Measurements from ENCODE around the gene GRAP. TPM values are rescaled to one million over a fixed set of nuclear protein-coding genes. Genes with fewer than 3 reads are reported as not detected.
"Not testable (repeated sequence)": the region's sequence is repeated elsewhere in the genome, so short reads cannot be mapped to it uniquely, and the experiment has no call there.

GRAP gene
- total RNA-seq, 5 donors from 2014 or later (not counting 1 experiment from before 2014, with no cell fraction given), result 26.5 to 95.2 (median 74.0) TPM

DNA sequence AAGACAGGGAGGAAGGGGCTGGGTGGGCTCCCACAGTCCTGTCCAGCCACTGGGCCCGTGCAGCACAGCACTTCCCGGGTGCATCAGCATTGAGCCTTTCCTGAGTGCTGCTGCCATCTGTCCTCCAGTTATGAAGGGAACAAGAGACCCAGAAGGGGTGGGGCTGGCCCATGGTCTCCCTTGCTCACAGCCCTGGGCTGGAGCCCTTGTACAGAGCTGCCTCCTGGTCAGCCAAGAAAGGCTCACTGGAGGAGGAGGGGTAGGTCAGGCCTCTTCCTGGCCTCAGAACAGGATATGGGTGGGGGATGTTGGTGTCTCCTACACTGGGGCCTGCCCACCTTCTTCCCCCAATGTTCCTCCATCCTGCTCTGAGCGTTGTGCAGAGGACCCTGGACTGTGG lies 30.6 kb upstream of the GRAP start:
- H3K4me3 Mint-ChIP-seq; H3K27ac ChIP-seq (ENCODE audit: low read length); CTCF ChIA-PET: not testable (repeated sequence)

GRCh38 chr17:19076398-19077192 lies 29.8 kb upstream of the GRAP start:
- H3K27me3 Mint-ChIP-seq; POLR2A ChIA-PET; H3K36me3 ChIP-seq (ENCODE audit: control insufficient read depth in 2 of 2, extremely low read depth in 1 of 2, insufficient read depth in 1 of 2, low read length in 1 of 2); H3K4me3 ChIP-seq (ENCODE audit: control insufficient read depth in 1 of 2, extremely low read depth in 1 of 2, low read length in 1 of 2); H3K36me3 Mint-ChIP-seq; CTCF ChIA-PET; H3K4me3 Mint-ChIP-seq; H3K27ac ChIP-seq (ENCODE audit: low read length); H3K9me3 Mint-ChIP-seq; H3K27me3 ChIP-seq (replicated peaks in 1 of 2; ENCODE audit: control insufficient read depth in 2 of 2, extremely low read depth in 1 of 2, insufficient read depth in 2 of 2, low read length in 1 of 2); H3K27ac Mint-ChIP-seq; H3K9me3 ChIP-seq; H3K4me1 Mint-ChIP-seq; H3K4me1 ChIP-seq (ENCODE audit: control insufficient read depth in 1 of 2, extremely low read depth in 1 of 2, insufficient read depth in 2 of 2, low read length in 2 of 2): not testable (repeated sequence)
- ATAC-seq (replicated peaks in 1 of 4) (peak; percentile 88 to 100 (median 96)), DNase-seq (peak in 21 of 35 experiments; percentile 0 to 43 (median 19))
- no CpG with 5 or more reads among the region's 31 CpGs for WGBS (ENCODE audit: insufficient coverage)

More for the DNA sequence above, 30.6 kb upstream of the GRAP start:
- H3K4me1 ChIP-seq (ENCODE audit: control insufficient read depth in 1 of 2, extremely low read depth in 1 of 2, insufficient read depth in 2 of 2, low read length in 2 of 2); H3K27me3 Mint-ChIP-seq; H3K4me1 Mint-ChIP-seq; H3K36me3 ChIP-seq (ENCODE audit: control insufficient read depth in 2 of 2, extremely low read depth in 1 of 2, insufficient read depth in 1 of 2, low read length in 1 of 2); H3K9me3 Mint-ChIP-seq; POLR2A ChIA-PET; H3K27ac Mint-ChIP-seq; H3K4me3 ChIP-seq (ENCODE audit: control insufficient read depth in 1 of 2, extremely low read depth in 1 of 2, low read length in 1 of 2); DNase-seq; ATAC-seq (replicated peaks in 1 of 4); H3K9me3 ChIP-seq; H3K27me3 ChIP-seq (replicated peaks in 1 of 2; ENCODE audit: control insufficient read depth in 2 of 2, extremely low read depth in 1 of 2, insufficient read depth in 2 of 2, low read length in 1 of 2); H3K36me3 Mint-ChIP-seq: not testable (repeated sequence)
- no CpG with 5 or more reads among the region's 3 CpGs for WGBS (ENCODE audit: insufficient coverage)

DNA sequence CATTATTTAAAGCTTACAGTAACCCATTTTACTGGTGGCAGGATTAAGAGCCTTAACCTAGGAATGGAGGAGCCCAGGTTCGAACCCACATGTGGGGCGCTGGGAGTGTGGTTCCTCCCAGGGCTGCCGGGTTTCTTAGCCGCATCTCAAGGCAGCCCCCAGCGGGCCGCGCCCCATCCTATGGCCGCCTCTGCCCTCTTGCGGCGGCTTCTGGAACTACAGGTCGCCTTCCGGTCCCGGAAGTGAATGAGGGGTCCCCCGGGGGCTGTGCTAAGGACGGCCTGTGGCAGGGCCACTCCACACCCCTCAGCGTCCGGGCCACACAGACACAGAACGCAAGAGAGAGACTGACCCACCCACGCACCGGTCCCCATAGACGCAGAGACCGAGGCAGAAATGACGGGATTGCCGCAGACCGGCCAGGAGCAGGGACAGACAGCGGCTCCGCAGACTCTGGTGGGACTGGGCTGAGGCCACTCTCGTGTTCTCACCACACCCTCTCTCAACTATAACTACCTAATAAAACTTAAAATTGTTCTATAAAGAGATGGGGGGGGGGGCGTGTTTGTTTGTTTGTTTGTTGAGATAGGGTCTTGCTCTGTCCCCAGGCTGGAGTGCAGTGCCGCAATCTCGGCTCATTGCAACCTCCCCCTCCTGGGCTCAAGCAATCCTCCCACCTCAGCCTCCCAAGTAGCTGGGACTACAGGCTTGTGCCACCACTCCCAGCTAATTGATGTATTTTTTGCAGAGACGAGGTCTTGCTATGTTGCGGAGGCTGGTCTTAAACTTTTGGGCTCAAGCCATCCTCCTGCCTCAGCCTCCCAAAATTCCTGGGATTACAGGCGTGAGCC lies 23.8 kb upstream of the GRAP start:
- H3K27me3 ChIP-seq (replicated peaks in 1 of 2; ENCODE audit: control insufficient read depth in 2 of 2, extremely low read depth in 1 of 2, insufficient read depth in 2 of 2, low read length in 1 of 2); H3K27me3 Mint-ChIP-seq; CTCF ChIA-PET; H3K9me3 ChIP-seq; H3K4me3 Mint-ChIP-seq; H3K36me3 ChIP-seq (ENCODE audit: control insufficient read depth in 2 of 2, extremely low read depth in 1 of 2, insufficient read depth in 1 of 2, low read length in 1 of 2); H3K9me3 Mint-ChIP-seq; H3K4me3 ChIP-seq (ENCODE audit: control insufficient read depth in 1 of 2, extremely low read depth in 1 of 2, low read length in 1 of 2); H3K36me3 Mint-ChIP-seq; DNase-seq; H3K27ac Mint-ChIP-seq; H3K4me1 ChIP-seq (ENCODE audit: control insufficient read depth in 1 of 2, extremely low read depth in 1 of 2, insufficient read depth in 2 of 2, low read length in 2 of 2); H3K4me1 Mint-ChIP-seq; H3K27ac ChIP-seq (ENCODE audit: low read length); POLR2A ChIA-PET: not testable (repeated sequence)
- no CpG with 5 or more reads among the region's 34 CpGs for WGBS (ENCODE audit: insufficient coverage)
- peak; percentile 95 to 99 (median 96) for ATAC-seq (replicated peaks in 1 of 4)

- H3K9me3 Mint-ChIP-seq; H3K27ac Mint-ChIP-seq; H3K27me3 Mint-ChIP-seq; POLR2A ChIA-PET; H3K4me1 Mint-ChIP-seq; H3K27ac ChIP-seq (ENCODE audit: low read length); H3K27me3 ChIP-seq (replicated peaks in 1 of 2; ENCODE audit: control insufficient read depth in 2 of 2, extremely low read depth in 1 of 2, insufficient read depth in 2 of 2, low read length in 1 of 2); ATAC-seq (replicated peaks in 1 of 4); H3K36me3 ChIP-seq (ENCODE audit: control insufficient read depth in 2 of 2, extremely low read depth in 1 of 2, insufficient read depth in 1 of 2, low read length in 1 of 2); H3K9me3 ChIP-seq; H3K36me3 Mint-ChIP-seq; H3K4me3 ChIP-seq (ENCODE audit: control insufficient read depth in 1 of 2, extremely low read depth in 1 of 2, low read length in 1 of 2); H3K4me1 ChIP-seq (ENCODE audit: control insufficient read depth in 1 of 2, extremely low read depth in 1 of 2, insufficient read depth in 2 of 2, low read length in 2 of 2): not testable (repeated sequence)
- peak overlapping the region in 2 of 3 donors; percentile 31 to 49 for H3K4me3 Mint-ChIP-seq
- WGBS (ENCODE audit: insufficient coverage), result no CpG with 5 or more reads among the region's 17 CpGs
- CTCF ChIA-PET, result interaction anchor here in 1 of 2 donors (0.6 kb wide), 1 partner anchor 103 kb away, joined by 3 read pairs; no protein-coding TSS in a partner anchor
- DNase-seq, result peak in 2 of 35 experiments; percentile 4 to 19
These were observed 17.6 kb upstream of the GRAP start for GRCh38 chr17:19064378-19064777.

DNA sequence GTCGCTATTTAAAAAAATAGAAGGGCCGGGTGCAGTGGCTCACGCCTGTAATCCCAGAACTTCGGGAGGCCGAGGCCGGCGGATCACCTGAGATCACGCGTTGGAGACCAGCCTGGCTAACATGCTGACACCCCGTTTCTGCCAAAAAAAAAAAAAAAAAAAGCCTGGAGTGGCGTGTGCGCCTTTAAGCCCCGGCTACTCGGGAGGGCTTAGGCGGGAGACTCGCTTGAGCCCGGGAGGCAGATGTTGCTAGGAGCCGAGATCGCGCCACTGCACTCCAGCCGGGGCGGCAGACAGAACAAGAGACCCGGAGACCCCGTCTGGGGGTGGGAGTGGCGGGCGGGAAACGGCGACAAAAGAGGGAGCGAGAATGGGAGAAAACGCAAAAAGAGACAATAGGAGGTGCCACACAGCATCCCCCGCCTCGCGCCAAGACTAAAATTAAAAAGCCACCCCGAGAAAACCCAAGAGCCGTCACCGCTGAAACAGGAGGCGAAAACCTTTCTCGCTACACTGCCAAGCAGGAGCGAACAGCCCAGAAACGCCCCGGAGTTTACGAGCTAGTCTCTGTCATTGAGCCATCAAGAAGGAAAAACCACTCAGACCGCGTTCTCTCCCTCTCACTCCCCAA lies 16.7 kb upstream of the GRAP start:
- CTCF ChIA-PET, result interaction anchor here in 1 of 2 donors (0.6 kb wide), 1 partner anchor 102 kb away, joined by 3 read pairs; no protein-coding TSS in a partner anchor
- H3K27me3 ChIP-seq (replicated peaks in 1 of 2; ENCODE audit: control insufficient read depth in 2 of 2, extremely low read depth in 1 of 2, insufficient read depth in 2 of 2, low read length in 1 of 2); POLR2A ChIA-PET; H3K4me1 ChIP-seq (ENCODE audit: control insufficient read depth in 1 of 2, extremely low read depth in 1 of 2, insufficient read depth in 2 of 2, low read length in 2 of 2); H3K36me3 ChIP-seq (ENCODE audit: control insufficient read depth in 2 of 2, extremely low read depth in 1 of 2, insufficient read depth in 1 of 2, low read length in 1 of 2); H3K4me1 Mint-ChIP-seq; H3K36me3 Mint-ChIP-seq; H3K27ac ChIP-seq (ENCODE audit: low read length); H3K27me3 Mint-ChIP-seq; H3K4me3 ChIP-seq (ENCODE audit: control insufficient read depth in 1 of 2, extremely low read depth in 1 of 2, low read length in 1 of 2); H3K9me3 ChIP-seq; H3K9me3 Mint-ChIP-seq: not testable (repeated sequence)
- Mint-ChIP-seq H3K27ac (peak overlapping the region; percentile 90 to 94), H3K4me3 (peak overlapping the region; percentile 67 to 84 (median 73))
- peak in 3 of 4 experiments; percentile 24 to 48 (median 28) for ATAC-seq (replicated peaks in 1 of 4)
- peak in 33 of 35 experiments; percentile 25 to 90 (median 77) for DNase-seq
- WGBS (ENCODE audit: insufficient coverage), result no CpG with 5 or more reads among the region's 44 CpGs

DNA sequence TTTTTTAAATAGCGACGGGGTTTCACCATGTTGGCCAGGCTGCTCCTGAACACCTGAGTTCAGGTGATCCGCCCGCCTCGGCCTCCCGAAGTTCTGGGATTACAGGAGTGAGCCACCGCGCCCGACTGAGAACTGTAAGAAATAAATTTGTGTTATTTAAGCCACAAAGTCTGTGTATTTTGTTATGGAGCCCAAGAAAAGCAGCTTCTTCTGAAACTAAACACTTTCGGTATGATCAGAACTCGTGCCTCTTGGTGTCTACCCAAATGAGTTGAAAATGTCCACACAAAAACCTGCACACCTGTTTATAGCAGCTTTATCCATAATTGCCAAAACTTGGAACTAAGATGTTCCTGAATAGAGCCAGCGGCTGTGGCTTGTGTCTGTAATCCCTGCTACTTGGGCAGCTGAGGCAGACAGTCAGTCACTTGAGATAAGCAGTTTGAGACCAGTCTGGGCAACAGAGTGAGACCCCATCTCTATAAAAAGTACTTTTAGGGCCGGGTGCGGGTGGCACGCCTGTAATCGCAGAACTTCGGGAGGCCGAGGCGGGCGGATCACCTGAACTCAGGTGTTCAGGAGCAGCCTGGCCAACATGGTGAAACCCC lies 16.1 kb upstream of the GRAP start:
- H3K4me1 ChIP-seq (ENCODE audit: control insufficient read depth in 1 of 2, extremely low read depth in 1 of 2, insufficient read depth in 2 of 2, low read length in 2 of 2); H3K9me3 ChIP-seq; H3K27me3 Mint-ChIP-seq; H3K36me3 Mint-ChIP-seq; POLR2A ChIA-PET; DNase-seq; H3K4me1 Mint-ChIP-seq; H3K27ac ChIP-seq (ENCODE audit: low read length); H3K9me3 Mint-ChIP-seq; H3K36me3 ChIP-seq (ENCODE audit: control insufficient read depth in 2 of 2, extremely low read depth in 1 of 2, insufficient read depth in 1 of 2, low read length in 1 of 2); H3K27ac Mint-ChIP-seq; CTCF ChIA-PET; H3K27me3 ChIP-seq (replicated peaks in 1 of 2; ENCODE audit: control insufficient read depth in 2 of 2, extremely low read depth in 1 of 2, insufficient read depth in 2 of 2, low read length in 1 of 2); H3K4me3 ChIP-seq (ENCODE audit: control insufficient read depth in 1 of 2, extremely low read depth in 1 of 2, low read length in 1 of 2): not testable (repeated sequence)
- ATAC-seq (replicated peaks in 1 of 4), result peak; percentile 67 to 76 (median 70)
- peak overlapping the region in 1 of 3 donors; percentile 67 for H3K4me3 Mint-ChIP-seq
- WGBS (ENCODE audit: insufficient coverage), result no CpG with 5 or more reads among the region's 20 CpGs

All from T-cell (primary cell).